ENCODE data around the gene ASCC1.
A peak's percentile ranks its signal among the peaks of the same experiment; 100 is the strongest.

ASCC1 gene

DNA sequence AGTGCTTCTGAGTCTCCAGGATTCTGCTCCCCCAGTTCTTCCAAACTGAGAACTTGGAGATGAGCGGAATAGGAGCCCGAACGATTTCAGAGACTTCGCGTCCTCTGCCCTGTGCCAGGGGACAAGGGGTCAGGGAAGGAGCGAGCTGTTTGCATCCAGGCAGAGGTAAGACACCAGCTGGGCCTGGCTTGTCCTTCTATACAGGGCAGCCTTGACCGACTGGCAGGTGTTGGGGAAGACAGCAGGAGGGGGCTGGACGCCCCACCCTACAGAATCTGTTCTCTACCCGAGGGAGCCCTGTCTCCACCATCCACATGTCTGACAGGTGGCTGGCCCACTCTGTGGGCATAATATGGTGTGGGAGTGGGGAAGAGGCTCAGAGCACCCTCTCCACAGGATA is 134.9 kb downstream of the ASCC1 start:
- DNase-seq, result no peak

DNA sequence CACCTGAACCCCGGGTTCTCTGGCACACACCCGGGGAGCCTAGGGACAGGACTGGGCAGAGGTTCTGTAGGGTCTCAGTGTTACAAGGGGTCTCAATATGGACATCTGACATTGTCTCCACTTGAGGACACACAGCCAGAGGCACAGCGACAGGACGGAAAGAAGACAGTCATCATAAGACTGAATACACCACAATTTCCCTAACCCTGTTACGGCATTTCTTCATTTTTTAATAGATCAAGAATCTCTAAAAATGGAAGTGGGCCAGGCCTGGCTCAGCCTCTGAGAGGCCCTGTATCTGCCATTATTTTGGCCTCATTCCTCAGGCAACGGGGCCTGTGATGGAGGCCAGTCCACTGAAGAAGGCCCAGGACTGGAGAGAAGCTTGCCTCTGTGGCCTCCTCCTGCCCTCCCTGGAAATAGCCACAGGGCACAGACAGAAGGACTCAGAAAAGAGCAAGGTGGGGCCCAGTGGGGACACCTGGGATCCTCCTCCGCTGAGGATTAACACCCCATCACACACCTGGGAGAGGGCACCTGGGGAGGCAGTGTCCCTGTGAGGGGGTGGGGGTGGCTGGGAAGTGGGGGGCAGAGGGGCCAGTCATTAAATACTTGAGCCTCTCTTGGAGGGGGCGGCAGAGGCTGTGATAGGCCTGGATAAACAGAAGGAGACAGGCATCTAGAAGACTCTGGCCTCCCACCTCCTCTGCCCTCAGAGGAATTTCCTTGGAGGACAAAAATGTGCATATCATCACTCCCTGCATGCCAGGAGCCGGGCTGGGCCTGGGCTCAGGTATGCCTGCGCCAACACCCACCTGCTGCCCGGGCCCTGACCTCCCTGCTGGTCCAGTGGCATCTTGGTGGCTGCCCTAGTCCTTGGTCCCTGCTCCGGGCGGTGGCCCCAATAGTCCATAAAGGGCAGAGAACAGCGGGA is 135.8 kb downstream of the ASCC1 start:
- DNase-seq, result no peak

DNA sequence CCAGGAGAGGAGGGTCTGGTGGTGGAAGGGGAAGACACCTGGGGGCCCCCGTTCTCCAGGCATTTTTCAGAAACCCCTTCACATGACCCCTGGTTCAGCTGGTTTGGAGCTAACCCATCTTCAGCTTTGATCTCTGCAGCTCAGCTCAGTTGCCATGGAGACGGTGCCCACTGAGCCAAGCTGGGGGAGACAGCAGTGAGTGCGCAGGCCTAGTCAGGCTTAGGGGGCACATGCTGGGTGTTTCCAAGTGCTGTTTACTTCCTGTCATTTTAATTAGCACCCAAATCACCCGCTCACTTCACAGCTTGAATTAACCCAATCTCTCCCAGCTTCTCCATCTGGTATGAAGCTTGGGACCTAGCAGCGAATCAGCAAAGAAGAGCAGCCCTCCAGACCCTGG is 136.7 kb downstream of the ASCC1 start:
- DNase-seq, result peak in 3 of 5 experiments; percentile 66 to 81 (median 67)

DNA sequence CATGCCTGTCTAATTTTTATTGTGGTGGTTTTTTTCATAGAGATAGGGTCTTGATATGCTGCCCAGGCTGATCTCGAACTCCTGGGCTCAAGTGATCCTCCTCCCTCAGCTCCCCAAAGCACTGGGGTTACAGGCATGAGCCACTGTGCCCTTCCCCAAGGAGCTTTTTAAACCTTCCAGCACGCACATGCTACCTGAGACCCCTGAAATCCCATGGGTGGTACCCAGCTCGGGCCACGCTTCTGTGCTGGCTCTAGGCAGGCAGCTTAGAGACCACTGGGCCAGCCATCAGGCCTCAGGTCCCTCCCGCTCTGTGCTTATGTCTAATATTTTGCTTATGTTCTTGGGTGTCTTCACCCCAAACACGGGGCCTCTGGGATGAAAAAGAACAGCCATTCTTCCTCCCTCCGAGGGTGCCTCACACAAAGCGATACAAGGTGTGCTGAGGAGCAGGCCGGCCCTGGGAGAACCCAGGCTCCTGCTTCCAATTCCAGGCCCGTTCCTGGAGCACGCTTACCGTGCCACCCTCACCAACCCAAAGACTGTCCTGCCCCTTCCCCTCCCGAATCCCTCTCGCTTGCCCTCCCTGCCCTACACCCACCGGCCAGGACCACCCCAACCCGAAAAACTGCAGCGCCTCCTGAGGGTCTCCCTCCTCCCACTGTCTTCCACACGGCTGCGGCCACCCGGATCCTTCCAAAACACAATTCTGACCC is 138.6 kb downstream of the ASCC1 start:
- no peak for DNase-seq

DNA sequence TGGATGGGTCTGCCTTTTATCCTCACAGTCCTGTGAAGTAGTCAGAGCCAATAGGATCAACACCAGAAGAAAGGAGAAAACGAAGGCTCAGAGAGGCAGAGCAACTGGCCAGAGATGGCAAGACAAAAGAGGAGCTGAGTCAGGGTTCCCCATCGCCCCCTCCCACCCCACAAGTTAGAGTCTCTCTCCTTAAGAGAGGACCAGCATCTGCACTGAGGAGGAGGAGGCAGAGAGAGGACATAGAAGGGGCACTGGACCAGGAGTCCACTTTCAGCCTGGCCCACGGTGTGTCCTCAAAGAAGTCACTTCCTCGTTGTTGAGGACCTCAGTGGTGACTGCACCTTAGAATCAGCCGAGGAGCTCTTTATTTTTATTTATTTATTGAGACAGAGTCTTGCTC is 139.3 kb downstream of the ASCC1 start:
- DNase-seq, result no peak

DNA sequence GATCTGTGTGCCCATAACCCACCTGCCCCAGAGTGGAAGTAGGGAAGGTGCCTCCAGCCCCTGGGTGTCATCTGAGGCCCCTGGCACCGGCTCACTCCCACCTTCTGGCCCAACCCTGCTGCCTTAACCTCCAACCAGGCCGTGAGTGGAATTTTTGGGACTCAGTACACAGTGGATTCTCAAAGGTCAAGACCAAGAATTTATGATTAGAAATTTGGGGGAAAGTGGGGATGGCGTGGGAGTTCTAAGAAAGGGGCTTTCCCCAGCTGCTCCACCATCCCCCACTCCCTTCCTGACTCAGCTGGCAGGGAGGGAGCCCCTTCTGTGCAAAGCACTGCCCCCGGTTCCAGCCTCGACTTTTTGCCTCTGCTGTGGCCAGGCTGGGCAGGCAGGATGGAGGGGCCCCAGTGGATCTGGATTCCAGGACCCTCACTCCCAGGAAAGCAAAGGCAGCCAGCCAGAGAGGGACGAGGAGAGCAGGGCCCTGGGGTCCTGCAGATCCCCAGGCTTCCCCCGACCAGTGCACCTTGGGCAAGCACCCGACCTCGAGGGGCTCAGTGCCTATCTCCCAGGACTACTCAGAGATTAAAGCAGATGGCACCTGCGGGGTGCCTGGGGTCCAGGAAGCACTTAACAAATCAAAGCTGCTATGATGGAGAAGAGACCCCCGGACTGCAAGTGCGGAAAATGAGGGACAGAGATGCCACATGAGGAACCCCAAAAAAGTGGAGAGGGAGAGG is 140.5 kb downstream of the ASCC1 start:
- no peak for DNase-seq

DNA sequence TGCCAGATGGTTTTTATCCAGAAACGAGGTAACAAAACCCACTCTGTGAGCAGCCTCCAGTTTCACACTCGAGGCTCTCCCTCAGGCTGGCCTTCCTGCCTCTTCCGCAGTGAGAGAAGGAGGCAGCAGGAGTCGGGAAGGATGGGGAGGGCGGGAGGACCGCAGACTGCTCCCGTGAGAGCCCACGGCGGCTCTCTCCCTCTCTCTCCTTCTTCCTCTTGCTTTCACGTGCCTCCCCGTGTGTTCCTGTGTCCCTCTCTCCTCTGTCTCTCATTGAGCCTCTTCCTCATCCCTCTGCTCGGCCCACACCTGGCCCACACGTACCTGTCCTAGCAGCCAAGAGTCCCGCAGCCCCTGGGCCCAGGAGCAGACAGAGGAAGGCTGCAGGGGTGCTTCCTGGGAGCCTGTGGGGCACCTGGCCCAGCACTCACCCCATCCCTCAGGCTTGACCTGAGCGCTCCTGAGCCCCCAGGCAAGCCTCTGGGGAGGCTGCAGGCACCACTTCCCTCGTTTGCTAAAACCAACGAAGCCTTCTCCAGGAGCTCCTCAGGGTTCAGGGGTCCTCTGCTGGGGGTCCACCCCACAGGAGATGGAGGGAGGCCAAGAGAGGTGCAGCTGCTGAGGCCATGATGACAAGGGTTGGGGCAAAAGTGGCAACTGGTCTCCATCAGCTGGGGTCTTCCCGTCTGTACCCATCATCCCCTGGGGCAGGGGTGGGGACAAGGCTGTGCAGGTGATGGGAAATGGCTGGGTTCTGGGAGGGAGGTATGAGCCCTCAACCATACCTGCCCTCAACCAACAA is 141.3 kb downstream of the ASCC1 start:
- DNase-seq, result no peak

DNA sequence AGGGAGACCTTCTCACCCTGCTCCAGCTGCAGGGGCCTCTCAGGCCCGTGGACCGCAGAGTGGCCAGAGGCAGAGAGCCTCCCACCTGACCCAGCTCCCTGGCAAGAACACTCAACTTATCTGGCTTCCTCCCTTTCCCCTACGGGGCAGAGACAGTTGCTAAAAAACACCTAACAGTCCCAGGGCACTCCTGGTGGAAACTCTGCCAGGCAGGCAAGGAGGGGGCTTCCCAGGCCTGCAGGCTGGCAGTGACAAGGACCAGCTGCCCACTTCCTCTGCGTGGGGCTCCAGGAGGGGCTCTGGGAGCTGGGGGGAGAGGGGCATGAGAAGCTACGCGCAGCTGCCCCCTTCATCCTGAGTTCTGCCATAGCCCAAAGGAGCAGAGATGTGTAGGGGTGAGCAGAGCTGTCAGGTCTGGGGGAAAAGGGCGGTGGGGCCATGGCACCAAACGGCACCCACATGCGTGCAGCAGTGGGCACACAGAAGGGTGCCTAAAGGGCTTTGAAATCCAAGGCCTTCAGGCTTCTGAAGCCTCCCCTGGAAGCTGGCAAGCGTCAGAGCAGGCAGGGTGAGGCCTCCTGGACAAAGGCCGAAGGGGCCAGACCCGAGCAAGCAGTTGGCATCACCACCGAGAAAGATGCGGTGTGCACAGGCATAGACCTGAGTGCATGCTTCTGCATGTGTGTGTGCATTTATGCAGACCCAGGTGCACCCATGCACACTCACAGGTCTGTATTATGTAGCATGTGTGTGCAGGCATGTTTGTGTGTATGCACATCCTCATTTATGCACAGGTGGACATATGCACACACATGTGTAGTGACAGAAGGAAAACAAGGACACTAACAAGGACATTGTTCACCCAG is 142.1 kb downstream of the ASCC1 start:
- no peak for DNase-seq

DNA sequence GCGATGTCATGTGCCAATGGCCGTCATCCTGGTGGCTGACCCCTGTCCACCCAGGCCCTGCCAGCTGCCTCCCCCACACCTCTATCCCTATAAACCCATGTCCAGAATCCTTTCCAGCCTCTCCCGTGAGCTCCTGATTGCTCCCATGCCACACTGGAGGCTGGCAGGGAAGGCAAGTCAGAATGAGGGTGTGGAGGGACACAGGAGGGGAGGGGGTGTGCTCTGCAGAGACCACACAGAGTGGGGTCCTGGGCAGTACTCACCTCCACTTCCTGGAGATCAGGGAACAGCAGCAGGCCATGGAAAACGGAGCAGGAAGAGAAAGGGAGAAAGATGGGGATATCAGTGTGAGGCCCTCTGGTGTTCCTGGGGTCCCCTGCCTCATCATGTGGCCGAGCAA is 143.4 kb downstream of the ASCC1 start:
- no peak for DNase-seq

DNA sequence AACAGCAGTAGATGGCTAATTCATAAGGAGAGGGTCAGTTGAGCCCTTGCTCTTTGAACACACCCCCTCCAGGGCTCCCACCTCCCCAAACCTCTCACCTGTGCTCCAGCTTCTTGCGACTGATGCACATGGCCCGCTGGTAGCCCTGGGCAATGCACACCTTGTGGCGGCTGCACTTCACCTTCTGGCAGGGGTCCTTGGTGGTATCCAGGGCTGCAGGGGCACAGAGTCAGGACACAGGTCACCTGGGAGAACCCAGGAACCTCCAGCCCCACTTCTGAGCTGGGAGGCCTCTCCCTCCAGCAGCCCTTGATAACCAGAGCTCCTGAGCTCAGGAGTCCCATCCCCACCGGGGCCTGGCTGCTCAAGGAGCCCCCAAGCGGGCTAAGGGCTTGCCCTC is 144.0 kb downstream of the ASCC1 start:
- no peak for DNase-seq

DNA sequence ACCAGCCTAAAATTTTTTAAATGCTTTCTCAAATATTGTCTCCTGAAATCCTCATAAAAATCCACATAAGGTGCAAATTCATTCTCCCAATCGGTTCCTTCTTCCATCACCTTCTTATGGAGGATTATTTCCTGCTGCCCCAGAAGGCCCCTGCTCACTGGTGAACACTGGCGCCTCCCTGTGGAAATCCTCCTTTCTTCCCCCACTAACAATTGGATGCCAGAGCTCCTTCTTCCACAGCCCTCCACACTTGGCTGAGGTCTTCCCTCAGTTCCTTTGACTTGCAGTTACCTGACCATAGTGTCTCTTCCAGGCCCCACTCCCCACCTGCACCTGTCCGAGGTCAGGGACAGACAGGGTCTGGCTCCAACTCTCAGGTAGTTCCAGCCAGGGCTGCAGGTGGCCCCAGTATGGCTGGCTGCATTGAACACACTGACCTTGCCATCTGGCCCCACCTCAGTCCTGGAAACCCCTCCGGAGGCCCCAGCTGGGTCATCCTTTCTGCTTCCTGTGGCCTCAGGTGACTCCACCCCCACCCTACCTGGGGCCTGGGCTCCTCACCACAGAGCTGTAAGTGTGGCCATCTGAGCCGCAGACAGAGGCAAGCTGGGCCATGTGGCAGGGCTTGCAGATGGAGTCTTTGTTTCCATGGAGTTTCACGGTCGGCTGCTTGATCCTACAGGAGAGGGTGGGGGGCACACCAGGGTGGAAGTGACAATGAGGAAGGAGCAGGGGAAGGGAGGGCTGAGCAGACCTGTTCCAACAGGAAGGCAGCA is 146.1 kb downstream of the ASCC1 start:
- DNase-seq, result no peak

DNA sequence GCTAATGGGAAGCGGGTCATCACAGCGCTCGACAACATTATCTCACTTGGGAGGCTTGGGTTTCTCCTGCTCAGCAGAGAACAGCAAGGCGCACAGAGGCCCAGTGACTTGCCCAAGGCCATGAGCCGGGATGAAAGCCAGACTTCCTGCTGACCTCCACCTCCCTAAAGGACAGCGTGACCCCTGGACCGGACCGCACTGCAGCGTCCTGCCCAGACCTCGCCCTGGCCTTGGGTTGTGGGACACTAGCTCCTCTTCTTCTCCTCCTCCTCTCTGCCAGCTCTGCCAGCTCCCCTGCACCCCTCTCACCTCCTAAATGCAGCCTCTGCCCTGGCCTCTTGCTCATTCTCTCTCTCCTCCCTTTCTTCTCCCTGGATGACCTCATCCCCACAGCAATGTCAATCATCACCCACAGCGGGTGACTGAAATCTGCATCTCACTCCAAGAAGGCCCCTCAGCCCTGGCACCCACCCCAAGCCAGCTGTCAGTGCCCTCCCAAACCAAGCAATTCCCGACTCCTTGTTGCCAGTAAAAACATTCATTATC is 147.1 kb downstream of the ASCC1 start:
- DNase-seq, result no peak

DNA sequence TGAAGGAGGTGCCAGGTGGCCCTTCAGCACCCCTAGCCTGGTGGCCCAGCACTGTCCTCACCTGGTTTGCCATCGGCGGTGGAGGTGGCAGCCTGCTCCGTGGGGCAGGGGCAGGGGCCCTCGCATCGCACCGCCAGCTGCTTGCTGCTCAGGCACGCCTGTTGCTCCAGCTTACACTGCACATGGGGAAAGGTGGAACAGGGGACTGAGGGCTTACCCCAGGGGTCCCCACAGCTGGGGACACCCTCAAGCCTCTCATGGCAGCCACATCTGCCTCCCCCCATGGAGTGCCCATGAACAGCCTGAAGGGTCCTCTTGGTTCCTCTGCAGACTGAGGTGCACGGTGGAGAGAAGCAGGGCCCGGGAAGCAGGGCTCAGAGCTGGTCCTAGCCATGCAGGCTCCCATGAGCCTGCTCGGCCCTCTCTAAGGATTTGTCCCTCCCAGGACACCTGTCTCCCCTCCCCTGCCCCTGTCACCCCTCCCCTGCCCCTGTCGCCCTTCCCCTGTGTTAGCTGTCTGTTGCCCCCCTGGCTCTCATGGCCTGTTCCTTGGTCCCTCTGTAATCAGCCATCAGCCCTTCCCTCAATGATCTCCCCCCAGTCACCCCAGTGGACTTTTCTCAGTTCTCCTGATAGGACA is 147.8 kb downstream of the ASCC1 start:
- no peak for DNase-seq

DNA sequence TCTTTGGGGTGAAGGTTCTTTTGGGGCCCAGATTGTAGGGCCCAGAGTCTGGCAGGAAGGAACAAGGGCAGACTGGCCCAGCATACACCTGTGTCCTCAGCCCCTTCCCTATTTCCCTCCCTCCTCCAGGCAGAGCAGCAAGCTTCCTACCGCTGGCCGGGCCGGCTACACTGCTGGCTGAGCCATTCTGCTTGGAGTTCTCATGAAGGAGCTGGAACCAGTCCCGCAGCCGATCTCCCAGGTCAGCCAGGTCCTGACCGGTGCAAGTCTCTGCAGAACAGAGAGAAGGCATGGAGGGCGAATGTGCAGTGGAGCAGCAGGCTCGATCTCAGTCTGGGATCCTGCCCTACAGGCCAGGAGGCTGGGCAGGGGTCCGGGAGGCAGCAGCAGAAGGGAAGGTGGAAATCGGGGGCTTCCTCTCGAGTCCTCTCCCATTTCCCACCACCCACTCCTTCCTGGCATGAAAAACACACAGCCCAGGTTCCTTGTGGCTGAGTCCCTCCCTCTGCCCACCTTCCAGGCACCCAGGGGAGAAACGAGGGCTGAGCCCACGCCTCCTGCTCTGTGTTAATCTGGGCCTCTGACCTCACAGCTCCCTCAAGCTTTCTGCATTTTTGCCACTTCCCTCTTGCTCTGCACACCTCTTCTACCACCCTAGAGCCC is 148.5 kb downstream of the ASCC1 start:
- DNase-seq, result no peak

DNA sequence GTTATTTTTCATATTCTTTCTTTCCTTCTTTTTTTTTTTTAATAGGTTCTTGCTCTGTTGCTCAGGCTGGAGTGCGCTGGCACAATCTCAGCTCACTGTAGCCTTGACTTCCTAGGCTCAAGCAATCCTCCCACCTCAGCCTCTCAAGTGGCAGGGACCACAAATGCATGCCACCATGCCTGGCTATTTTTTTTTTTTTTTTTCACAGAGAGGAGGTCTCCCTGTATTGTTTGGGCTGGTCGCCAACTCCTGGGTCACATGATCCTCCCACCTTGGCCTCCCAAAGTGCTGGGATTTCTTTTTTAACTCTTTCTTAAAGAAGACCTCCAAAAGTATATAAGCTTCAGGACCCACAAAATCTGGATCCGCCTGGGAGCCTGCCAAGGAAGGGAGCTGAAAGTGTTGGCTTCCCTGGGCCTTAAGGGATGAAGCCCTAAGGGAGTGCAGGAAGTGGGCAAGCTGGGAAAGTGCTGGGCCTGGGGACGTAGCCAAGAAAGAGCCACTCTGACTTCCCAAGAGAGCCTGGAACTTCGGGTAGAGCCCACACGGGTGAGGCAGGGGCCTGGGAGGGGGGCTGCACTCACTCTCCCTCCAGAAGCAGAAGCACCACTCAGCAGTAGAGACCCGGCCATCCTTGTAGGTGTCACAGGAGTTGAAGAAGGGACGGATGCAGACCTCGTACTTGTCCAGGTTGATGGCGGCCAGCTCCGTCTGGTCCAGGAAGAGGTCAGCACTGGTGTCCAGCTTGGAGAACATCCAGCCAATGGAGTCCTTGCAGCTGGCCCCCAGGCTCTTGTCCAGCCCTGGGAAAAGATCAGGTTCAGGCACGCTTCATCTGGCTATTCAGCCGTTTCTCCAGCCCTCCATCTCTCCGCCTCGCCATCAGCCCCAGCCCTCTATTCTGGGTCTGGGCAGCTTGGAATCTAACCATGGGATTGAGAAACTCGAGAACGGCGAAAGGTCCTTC is 149.5 kb downstream of the ASCC1 start:
- DNase-seq, result no peak

DNA sequence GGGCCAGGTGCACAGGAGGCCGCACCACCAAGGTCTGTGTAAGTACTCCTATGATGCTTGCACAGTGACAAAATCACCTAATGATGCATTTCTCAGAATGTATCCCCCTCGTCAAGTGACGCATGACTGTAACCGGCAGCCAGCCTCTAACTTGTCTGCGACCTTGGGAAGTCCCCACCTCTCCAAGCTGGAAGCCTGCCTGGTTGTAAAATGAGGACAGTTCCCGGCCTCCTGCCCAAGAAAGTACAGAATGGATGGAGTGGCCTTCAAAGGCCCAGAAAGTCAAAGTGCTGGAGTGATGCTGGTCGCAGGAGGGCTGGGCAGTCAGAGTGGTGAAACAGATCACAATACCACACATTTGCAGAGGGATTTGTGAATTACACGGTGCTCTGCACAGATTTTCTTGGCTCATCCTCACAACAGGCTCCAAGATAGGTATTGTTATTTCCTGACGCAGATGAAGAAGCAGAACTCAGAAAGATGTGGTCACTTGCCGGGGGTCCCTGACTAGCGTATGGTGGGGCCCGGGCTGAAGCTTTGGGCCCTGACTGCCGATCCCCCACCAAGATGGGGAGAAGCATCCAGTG is 150.5 kb downstream of the ASCC1 start:
- no peak for DNase-seq

DNA sequence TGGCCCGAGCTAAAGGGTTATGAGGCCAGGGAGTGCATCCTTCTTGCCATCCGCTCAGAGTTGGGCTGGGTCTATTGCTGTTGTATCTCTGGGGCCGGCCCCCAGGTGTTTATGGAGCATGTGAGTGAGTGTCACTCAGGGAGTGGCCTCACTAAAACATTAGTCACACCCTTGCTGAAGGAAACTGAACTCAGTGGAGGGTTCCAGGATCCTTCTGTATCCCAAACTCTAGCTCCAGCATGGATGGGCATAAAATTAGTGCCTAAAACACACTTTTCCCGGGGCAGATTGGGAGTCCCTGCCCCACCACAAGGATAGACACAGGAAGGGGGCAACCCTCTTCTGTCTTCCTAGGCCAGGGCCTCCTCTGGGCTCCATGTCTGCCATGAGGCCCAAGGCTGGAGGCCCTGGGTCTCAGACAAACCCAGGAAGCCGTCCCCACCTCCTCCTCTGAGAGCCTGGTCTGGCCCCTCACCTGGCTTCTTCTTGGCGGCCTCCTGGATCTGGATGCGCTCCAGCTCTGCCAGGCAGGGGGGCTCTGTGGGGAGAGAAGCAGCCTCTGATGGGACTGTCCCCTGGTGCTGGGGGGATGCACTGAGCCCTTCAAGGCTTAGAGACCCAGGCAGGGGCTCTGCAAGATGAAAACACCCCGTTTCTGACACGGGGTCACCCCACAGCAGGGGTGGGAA is 152.2 kb downstream of the ASCC1 start:
- DNase-seq, result no peak
